Daoy (cell line): ENCODE measurements around the gene MINAR1. TPM values are rescaled to one million over a fixed set of nuclear protein-coding genes. Genes with fewer than 3 reads are reported as not detected.

ENCODE experiments used
- DNase-seq: peaks from one replicate; pipeline ENCODE4 v3.0.0-alpha.2; 2015; ENCODE audit warnings: low read depth
- total RNA-seq: library from RNA; depleted of rRNA; stranded (reverse); fragments of >200 nt; shearing (Covaris generic); gene quantifications from 2 replicates; pipeline ENCODE4 v1.2.3, GENCODE V29; 2014; rRNA removed

Gene MINAR1
- total RNA-seq, 1 experiment from 2014 or later, result 1.3 TPM

DNA sequence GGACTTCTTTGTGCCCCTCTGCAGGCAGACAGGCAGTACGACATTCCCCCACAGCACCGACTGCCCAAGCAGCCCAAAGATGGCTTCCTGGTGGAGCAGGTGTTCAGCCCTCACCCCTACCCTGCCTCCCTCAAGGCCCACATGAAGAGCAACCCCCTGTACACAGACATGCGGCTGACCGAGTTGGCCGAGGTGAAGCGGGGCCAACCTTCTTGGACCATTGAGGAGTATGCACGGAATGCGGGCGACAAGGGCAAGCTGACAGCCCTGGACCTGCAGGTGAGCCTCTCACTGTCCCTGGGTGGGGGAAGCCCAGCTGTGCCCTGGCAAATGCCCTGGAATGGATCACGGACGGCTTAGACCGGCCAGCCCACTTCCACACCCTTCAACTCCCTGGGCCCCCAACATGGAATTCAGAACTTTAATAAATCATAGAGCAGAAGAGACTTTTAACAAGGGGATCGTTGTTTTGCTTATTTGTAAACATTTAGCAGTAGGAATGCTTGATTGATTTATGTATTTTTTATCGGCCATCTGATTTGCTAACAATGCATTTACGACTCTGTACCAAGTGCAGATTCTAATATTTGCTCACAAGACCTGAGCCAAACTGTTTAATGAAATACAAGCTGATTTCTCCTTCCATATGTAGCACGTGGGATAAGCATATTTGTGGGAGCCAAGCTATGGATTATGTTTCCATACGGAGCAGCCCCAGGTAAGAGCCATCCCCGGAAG, 31.1 kb downstream of the MINAR1 start:
- no peak for DNase-seq

DNA sequence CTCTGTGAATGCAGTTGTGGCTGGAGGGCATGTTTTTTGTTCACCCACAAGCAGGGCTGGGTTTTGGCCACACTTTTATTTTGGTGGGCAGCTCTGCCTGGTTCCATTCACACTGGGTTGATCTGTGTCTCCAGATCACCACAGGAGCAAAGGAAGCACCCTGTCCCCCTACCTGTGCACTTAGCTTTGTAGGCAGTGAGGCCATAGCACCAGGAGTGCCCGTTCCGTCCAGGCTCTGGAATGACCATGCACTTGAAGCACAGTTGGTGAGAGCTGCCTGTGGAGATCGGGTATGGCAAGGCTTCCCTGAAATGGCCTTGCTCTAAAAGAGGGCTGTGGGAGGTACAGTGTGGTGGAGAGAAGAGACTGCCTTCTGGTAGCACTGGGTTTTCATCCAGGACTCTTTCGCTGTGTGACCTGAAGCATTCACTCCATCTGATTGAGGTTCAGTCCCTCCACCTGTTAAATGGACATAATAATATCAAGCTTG, 31.7 kb downstream of the MINAR1 start:
- DNase-seq, result no peak

DNA sequence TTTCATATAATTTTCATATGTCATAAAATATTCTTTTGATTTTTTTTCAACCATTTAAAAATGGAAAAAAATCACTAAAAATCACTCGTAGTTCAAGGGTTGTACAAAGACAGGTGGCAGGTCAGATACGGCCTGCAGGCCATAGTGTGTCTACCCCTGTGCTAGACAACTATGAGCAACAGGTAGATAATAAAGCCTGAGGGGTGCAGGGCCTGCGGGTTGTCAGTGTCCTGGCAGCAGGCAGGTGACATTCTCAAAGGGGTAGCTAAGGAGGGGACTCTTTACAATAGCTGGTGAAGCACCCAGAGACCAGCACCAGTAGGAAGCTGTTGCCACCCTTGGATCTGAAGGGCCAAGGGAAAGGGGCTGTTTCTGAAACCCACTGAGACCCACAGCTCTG, 34.4 kb downstream of the MINAR1 start:
- no peak for DNase-seq

GRCh38 chr15:79467865-79468586, 35.9 kb downstream of the MINAR1 start:
- no peak for DNase-seq

- no peak for DNase-seq
Measured at GRCh38 chr15:79472446-79472845, 40.3 kb downstream of the MINAR1 start.

GRCh38 chr15:79474252-79474651, 42.1 kb downstream of the MINAR1 start:
- DNase-seq, result no peak

GRCh38 chr15:79475306-79475705, 43.2 kb downstream of the MINAR1 start:
- no peak for DNase-seq

GRCh38 chr15:79478108-79478507, 46.0 kb downstream of the MINAR1 start:
- DNase-seq, result no peak

DNA sequence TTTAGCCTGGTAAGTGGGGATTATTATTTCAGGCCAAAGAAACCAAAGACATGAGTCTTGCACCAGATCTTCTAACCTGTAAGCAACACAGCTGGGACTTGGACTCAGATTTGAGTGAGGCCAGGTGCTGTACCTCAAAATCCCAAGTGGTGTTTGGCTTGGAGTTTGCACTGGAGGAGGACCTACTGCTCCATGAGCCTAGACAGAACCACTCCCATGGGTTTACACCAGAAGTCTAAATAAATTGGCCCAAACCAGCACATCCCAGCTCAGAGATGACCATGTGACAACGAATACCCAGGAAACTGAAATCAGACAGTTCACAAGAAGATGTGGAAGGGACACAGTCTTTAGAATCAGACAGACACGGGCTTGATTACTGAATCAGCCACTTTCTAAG, 47.5 kb downstream of the MINAR1 start:
- no peak for DNase-seq

GRCh38 chr15:79481793-79482192, 49.7 kb downstream of the MINAR1 start:
- DNase-seq, result no peak

Other genes with a start within 250 kb of the MINAR1 start
- gene ANKRD34C, start 149.6 kb upstream of the MINAR1 start, total RNA-seq, result not detected in 2 replicates
- 78.0 and 86.1 TPM in 2 replicates for gene TMED3, start 121.2 kb upstream of the MINAR1 start, total RNA-seq